Occipital lobe (tissue), 2 donors: ENCODE data around the gene CMTR1. TPM values are rescaled to one million over a fixed set of nuclear protein-coding genes. Genes with fewer than 3 reads are reported as not detected.

Experiments used
- DNase-seq: peaks from one replicate; lab custom pipeline; 2025; lab: John Stamatoyannopoulos, UW
- total RNA-seq: library from RNA; depleted of rRNA; stranded (reverse); fragments of >200 nt; gene quantifications from one replicate; pipeline ENCODE4 v1.2.3, GENCODE V29; 2014

The CMTR1 gene
- total RNA-seq, 1 donor from 2014 or later, result 27.8 TPM

- no peak for DNase-seq
Observed at GRCh38 chr6:37477656-37478435, 44.8 kb downstream of the CMTR1 start.

GRCh38 chr6:37478827-37479226, 45.8 kb downstream of the CMTR1 start:
- DNase-seq, result no peak

- DNase-seq, result no peak
Observed at GRCh38 chr6:37479266-37479854, 46.3 kb downstream of the CMTR1 start.

- no peak for DNase-seq
Observed at GRCh38 chr6:37480118-37480736, 47.2 kb downstream of the CMTR1 start.

GRCh38 chr6:37480951-37481534, 48.0 kb downstream of the CMTR1 start:
- no peak for DNase-seq

DNA sequence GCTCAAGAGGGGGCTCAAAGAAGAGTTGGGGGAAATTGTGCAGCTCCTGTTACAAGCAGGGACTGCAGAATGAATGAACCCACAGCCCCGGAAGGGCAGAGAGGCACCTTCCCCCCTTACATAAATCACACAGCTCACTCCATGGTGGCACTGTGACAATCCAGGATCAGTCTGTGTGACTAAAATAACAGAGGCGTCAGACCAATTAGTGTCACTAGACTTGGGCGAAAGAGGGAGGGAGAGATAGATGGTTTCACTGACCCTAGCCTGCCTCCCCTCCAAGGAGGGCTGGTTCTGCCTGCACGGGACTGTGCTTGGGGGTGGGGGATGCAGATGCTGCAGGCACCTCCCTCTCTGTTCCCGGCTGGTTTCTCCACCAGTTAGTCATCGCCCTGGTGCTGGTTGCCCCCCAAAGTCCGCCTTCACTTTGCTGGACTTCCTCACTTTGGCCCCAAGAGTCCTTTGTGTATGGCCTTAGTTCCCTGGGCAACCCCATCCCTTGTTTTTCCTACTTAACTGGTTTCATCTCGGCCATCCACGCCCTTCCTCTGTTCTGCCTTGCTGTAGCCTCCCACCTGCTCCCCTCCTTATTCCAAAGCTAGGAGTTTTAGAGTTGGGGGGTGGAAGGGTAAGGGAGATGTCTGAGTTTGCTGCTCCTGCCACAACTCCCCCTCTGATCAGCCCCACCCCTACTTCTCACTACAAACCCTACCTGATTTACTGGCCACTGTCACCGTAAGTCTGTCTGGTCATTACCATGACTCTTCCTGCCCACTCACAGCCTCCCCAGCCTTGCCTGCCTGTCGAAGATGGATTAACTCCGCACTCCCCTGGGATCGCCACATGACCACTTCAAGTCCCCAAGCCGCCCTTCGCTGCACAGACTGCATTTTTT, 48.9 kb downstream of the CMTR1 start:
- no peak for DNase-seq

GRCh38 chr6:37482606-37483251, 49.7 kb downstream of the CMTR1 start:
- no peak for DNase-seq

DNA sequence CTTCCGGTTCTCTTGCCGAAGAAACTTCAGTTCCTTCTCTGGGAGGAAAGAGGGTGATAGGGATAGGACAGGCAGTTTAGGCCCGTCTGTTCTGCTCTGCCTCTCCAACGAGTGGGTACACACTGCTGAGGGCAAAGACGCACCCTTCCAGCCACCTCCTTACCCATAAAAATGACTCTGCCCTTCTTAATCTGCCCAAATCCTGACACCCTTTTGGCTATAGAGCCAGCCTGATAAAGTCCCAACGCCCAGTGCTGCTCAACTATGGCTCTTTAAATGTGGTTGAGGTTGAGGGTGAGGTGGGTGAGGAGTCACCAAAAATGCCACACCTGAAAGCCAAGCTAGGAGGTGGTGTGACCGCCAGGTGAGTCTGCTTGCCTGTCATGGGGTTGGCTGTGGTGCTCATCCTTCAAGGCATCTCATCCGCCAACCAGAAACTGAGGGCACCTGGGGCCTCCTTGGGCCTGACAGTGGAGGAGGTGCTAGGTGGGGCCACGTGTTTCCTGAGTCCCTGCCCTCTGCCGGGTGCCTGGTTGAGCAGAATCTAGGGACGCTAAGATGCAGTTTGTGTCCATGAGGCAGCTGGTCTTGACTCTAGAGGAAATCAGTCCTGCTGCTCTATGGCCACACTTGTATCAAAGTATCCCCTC, 50.4 kb downstream of the CMTR1 start:
- DNase-seq, result no peak

- no peak for DNase-seq
Observed at GRCh38 chr6:37483917-37484785, 51.1 kb downstream of the CMTR1 start.

GRCh38 chr6:37484786-37485170, 51.8 kb downstream of the CMTR1 start:
- no peak for DNase-seq

GRCh38 chr6:37485291-37485702, 52.3 kb downstream of the CMTR1 start:
- DNase-seq, result no peak

- no peak for DNase-seq
Observed at GRCh38 chr6:37486121-37486839, 53.3 kb downstream of the CMTR1 start.

DNA sequence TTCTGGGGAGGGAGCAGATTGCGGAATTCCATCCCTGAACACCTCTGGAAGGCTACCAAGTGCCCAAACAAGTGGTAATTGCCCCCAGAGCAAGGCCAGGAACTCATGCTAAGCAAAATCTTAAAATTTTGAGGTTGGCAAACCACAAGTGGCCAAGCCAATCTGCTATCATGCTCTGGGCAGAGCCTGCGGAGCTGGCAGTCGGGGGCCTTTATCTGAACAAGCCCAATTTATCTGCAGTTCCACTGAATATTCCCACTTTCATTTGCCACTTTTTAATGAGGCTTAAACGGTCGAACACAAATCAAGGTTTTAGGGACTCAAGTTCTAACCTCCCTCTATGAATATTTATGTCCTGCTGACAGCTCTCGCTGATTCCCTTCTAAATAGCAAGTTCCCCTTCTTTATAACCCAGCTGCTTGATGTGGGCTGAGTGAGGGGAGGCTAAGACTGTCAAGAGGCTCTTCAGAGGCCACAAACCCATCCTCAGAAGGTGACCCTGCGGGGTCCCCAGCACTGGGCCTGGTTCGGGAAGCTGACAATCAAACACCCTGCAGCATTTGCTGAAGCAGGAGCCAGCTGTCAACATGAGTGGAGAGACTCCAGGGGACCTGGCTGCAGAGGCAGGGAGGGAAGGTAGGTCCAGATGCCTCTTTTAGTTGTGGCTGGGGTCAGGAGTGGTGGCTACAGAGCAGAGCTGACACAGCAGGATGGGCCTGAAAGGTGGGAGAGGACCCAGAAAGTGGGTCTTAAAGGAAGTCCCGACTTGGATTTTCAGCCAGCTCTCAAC, 54.8 kb downstream of the CMTR1 start:
- DNase-seq, result no peak

- DNase-seq, result no peak
Observed at GRCh38 chr6:37488476-37488875, 55.5 kb downstream of the CMTR1 start.

DNA sequence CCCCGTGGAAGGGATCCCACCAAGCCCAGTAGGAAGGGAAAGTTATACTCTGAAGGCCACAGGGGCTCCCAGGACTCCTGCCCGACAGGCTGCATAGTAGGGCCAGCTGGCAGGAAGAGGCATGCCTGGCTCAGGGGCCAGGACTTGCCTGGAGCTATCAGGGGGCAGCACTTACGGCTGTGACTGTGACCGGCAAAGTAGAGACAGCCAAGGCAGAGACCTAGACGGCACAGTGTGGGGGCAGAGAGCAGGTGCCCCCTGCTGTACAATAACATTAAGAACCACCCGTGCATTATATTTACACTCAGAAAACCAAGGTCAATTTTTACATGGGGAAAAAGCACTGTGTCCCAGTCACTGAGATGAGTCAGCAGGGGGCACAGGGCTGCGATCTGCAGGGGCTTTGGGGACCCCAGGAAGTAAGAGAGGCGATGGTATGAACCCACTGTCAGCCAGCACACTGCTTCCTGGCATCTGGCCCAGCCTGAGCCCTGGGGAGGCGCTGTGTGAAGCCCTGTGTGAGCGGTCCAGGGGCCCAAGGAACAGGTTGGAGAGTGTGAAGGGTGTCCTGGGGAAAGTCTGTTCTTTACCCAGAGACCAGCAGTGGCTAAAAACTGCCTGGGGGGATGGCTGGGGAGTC, 56.8 kb downstream of the CMTR1 start:
- DNase-seq, result no peak

GRCh38 chr6:37490536-37491170, 57.6 kb downstream of the CMTR1 start:
- DNase-seq, result no peak
